ENCODE measurements around the gene CXCL12. TPM values are rescaled to one million over a fixed set of nuclear protein-coding genes. Genes with fewer than 3 reads are reported as not detected.
A peak's percentile ranks its signal among the peaks of the same experiment; 100 is the strongest.

Gene CXCL12
- total RNA-seq, 1 donor from 2014 or later, result 137 TPM

- Mint-ChIP-seq H3K27ac (no peak overlapping the region), H3K4me3 (no peak overlapping the region), H3K27me3 (peaks cover 2% of the 10 kb centered on the region), H3K9me3 (no peaks in the 10 kb centered on the region), H3K36me3 (no peaks in the 10 kb centered on the region), H3K4me1 (ENCODE audit: unreplicated experiment) (no peaks in the 10 kb centered on the region)
- DNase-seq (ENCODE audit: extremely low spot score, unreplicated experiment), result peak; percentile 66
- TF ChIP-seq CTCF (conservative IDR thresholded peaks at IDR 0.05), result no peak
Observed at GRCh38 chr10:44424957-44425356, 40.1 kb upstream of the CXCL12 start.

- no peaks in the 10 kb centered on the region for H3K9me3 Mint-ChIP-seq
- H3K4me3 Mint-ChIP-seq, result no peak overlapping the region
- H3K27ac Mint-ChIP-seq, result no peak overlapping the region
- H3K36me3 Mint-ChIP-seq, result no peaks in the 10 kb centered on the region
- no peak for TF ChIP-seq CTCF (conservative IDR thresholded peaks at IDR 0.05)
- no peaks in the 10 kb centered on the region for H3K4me1 Mint-ChIP-seq (ENCODE audit: unreplicated experiment)
- peaks cover 2% of the 10 kb centered on the region for H3K27me3 Mint-ChIP-seq
- no peak for DNase-seq (ENCODE audit: extremely low spot score, unreplicated experiment)
Observed at GRCh38 chr10:44424298-44424697, 39.4 kb upstream of the CXCL12 start.

GRCh38 chr10:44422570-44423101 lies 37.7 kb upstream of the CXCL12 start:
- no peak for TF ChIP-seq CTCF (conservative IDR thresholded peaks at IDR 0.05)
- H3K9me3 Mint-ChIP-seq, result no peaks in the 10 kb centered on the region
- no peak overlapping the region for H3K4me3 Mint-ChIP-seq
- H3K27ac Mint-ChIP-seq, result no peak overlapping the region
- peak; percentile 56 for DNase-seq (ENCODE audit: extremely low spot score, unreplicated experiment)
- peaks cover 2% of the 10 kb centered on the region for H3K27me3 Mint-ChIP-seq
- H3K4me1 Mint-ChIP-seq (ENCODE audit: unreplicated experiment), result no peaks in the 10 kb centered on the region
- H3K36me3 Mint-ChIP-seq, result no peaks in the 10 kb centered on the region

GRCh38 chr10:44422153-44422552 lies 37.3 kb upstream of the CXCL12 start:
- Mint-ChIP-seq H3K27me3 (peaks cover 2% of the 10 kb centered on the region), H3K4me3 (no peak overlapping the region), H3K36me3 (no peaks in the 10 kb centered on the region), H3K4me1 (ENCODE audit: unreplicated experiment) (no peaks in the 10 kb centered on the region), H3K9me3 (no peaks in the 10 kb centered on the region), H3K27ac (no peak overlapping the region)
- DNase-seq (ENCODE audit: extremely low spot score, unreplicated experiment), result no peak
- no peak for TF ChIP-seq CTCF (conservative IDR thresholded peaks at IDR 0.05)

GRCh38 chr10:44419790-44420549 lies 35.1 kb upstream of the CXCL12 start:
- Mint-ChIP-seq H3K9me3 (no peaks in the 10 kb centered on the region), H3K36me3 (no peaks in the 10 kb centered on the region), H3K27me3 (peaks cover 2% of the 10 kb centered on the region), H3K27ac (no peak overlapping the region), H3K4me3 (no peak overlapping the region), H3K4me1 (ENCODE audit: unreplicated experiment) (no peaks in the 10 kb centered on the region)
- DNase-seq (ENCODE audit: extremely low spot score, unreplicated experiment), result no peak
- no peak for TF ChIP-seq CTCF (conservative IDR thresholded peaks at IDR 0.05)
